H4 (cell line): ENCODE data around the gene NOL7. TPM values are rescaled to one million over a fixed set of nuclear protein-coding genes. Genes with fewer than 3 reads are reported as not detected.

Experiments
- DNase-seq: peaks from one replicate; pipeline ENCODE4 v3.0.0-alpha.2; 2015; ENCODE audit warnings: low spot score
- total RNA-seq: library from RNA; depleted of rRNA; stranded (reverse); fragments of >200 nt; shearing (Covaris generic); gene quantifications from 2 replicates; pipeline ENCODE4 v1.2.3, GENCODE V29; 2014; rRNA removed

NOL7 gene
- total RNA-seq, 1 experiment from 2014 or later = 104 TPM

- no peak for DNase-seq
Measured at GRCh38 chr6:13654496-13654895, 39.4 kb downstream of the NOL7 start.

- DNase-seq = no peak
Measured at GRCh38 chr6:13655700-13656099, 40.6 kb downstream of the NOL7 start.

- no peak for DNase-seq
Measured at GRCh38 chr6:13660273-13660672, 45.1 kb downstream of the NOL7 start.

- DNase-seq = no peak
Measured at GRCh38 chr6:13660893-13661292, 45.8 kb downstream of the NOL7 start.

GRCh38 chr6:13661647-13662046 lies 46.5 kb downstream of the NOL7 start:
- DNase-seq = no peak

- DNase-seq = no peak
Measured at GRCh38 chr6:13662651-13663334, 47.7 kb downstream of the NOL7 start.

- DNase-seq = no peak
Measured at GRCh38 chr6:13663986-13664385, 48.9 kb downstream of the NOL7 start.

- no peak for DNase-seq
Measured at GRCh38 chr6:13664703-13665352, 49.7 kb downstream of the NOL7 start.

- no peak for DNase-seq
Measured at GRCh38 chr6:13666194-13667105, 51.3 kb downstream of the NOL7 start.

GRCh38 chr6:13667655-13668054 lies 52.5 kb downstream of the NOL7 start:
- no peak for DNase-seq

GRCh38 chr6:13668291-13668928 lies 53.3 kb downstream of the NOL7 start:
- DNase-seq = no peak

- DNase-seq = no peak
Measured at GRCh38 chr6:13669476-13669875, 54.3 kb downstream of the NOL7 start.

Other genes starting within 250 kb of the NOL7 start
- 0.82 and 0.87 TPM in 2 replicates for gene GFOD1, start 127.7 kb upstream of the NOL7 start, total RNA-seq
- 13.3 and 25.6 TPM in 2 replicates for gene SIRT5, start 40.7 kb upstream of the NOL7 start, total RNA-seq
- gene RANBP9, start 96.5 kb downstream of the NOL7 start, total RNA-seq = 15.7 and 18.7 TPM in 2 replicates
- gene MCUR1, start 199.2 kb downstream of the NOL7 start, total RNA-seq = 19.0 and 25.1 TPM in 2 replicates